Lower leg skin (tissue), 3 donors: ENCODE measurements around the gene NAA10.

ENCODE experiments used
- CTCF ChIP-seq, 3 donors: fragments of 450-650 bp; IDR thresholded peaks; one replicate each; pipeline ENCODE4 v1.5.1; 2016; ENCODE audit warnings: antibody characterized with exemption in 3 of 3, mild to moderate bottlenecking in 3 of 3, moderate library complexity in 2 of 3
- POLR2A ChIP-seq, 2 donors: fragments of 450-650 bp; IDR thresholded peaks; one replicate each; pipeline ENCODE4 v1.6.1; 2016 to 2017; ENCODE audit warnings: antibody characterized with exemption in 2 of 2, mild to moderate bottlenecking in 1 of 2, moderate library complexity in 1 of 2

GRCh38 chrX:153911798-153912197, 23.0 kb downstream of the NAA10 start:
- no peak for TF ChIP-seq POLR2A (IDR thresholded peaks at IDR 0.05)
- no peak for TF ChIP-seq CTCF (IDR thresholded peaks at IDR 0.05)
